Gastrocnemius medialis (tissue), 4 donors: Measurements from ENCODE around the gene HLA-F. TPM values are rescaled to one million over a fixed set of nuclear protein-coding genes. Genes with fewer than 3 reads are reported as not detected.
A peak's percentile ranks its signal among the peaks of the same experiment; 100 is the strongest.

Experiments used
- ATAC-seq, 2 donors: fragments of 150-250 bp; one replicate each; pipeline ENCODE4 v1.9.1; 2016
- DNase-seq, 2 donors: peaks; one replicate each; pipeline ENCODE4 v3.0.0-alpha.2; 2019
- H3K27ac ChIP-seq, 4 donors: fragments of 200-600 bp; sonication (generic); 1 replicate in 1 of 4; 2 replicates in 3 of 4; pipeline ENCODE4 v1.5.1; 2016 to 2018; ENCODE audit warnings: mild to moderate bottlenecking in 2 of 4, moderate library complexity in 1 of 4
- H3K27me3 ChIP-seq, 3 donors: fragments of 200-600 bp; sonication (generic) in 2 of 3; 1 replicate in 1 of 3; 2 replicates in 2 of 3; pipeline versions ENCODE4 v1.5.1 to v1.6.0; 2016 to 2019; ENCODE audit warnings: mild to moderate bottlenecking in 1 of 3, moderate library complexity in 1 of 3
- H3K36me3 ChIP-seq, 2 donors: fragments of 200-600 bp; sonication (generic) in 1 of 2; one replicate each; pipeline ENCODE4 v1.5.1; 2017 to 2018
- H3K4me1 ChIP-seq, 2 donors: fragments of 200-600 bp; sonication (generic) in 1 of 2; one replicate each; pipeline ENCODE4 v1.5.1; 2016 to 2017; ENCODE audit warnings: mild to moderate bottlenecking in 2 of 2
- H3K4me3 ChIP-seq, 4 donors: fragments of 200-600 bp; sonication (generic) in 3 of 4; 1 replicate in 1 of 4; 2 replicates in 3 of 4; pipeline ENCODE4 v1.5.1; 2016 to 2019; ENCODE audit warnings: mild to moderate bottlenecking in 2 of 4
- H3K9me3 ChIP-seq, 3 donors: fragments of 200-600 bp; sonication (generic) in 2 of 3; 1 replicate in 1 of 3; 2 replicates in 2 of 3; pipeline ENCODE4 v1.5.1; 2016 to 2019
- POLR2A ChIP-seq, 2 donors: fragments of 450-650 bp; IDR thresholded peaks; one replicate each; pipeline ENCODE4 v1.6.1; 2017; ENCODE audit warnings: antibody characterized with exemption in 2 of 2, mild to moderate bottlenecking in 2 of 2, moderate library complexity in 2 of 2
- in situ Hi-C, 4 donors: fragments of 200-750 bp; cut with MboI; loops; one replicate each; pipeline versions ENCODE4 v1.15.0 to v1.8.0; 2017; ENCODE audit warnings: low sequenced_read_pairs in 4 of 4
- intact Hi-C: fragments of 100-400 bp; cut with DNase I; formaldehyde crosslinking; loops from one replicate; pipeline ENCODE4 v1.15.1; 2023; ENCODE audit warnings: low total_unique reads
- total RNA-seq, 4 donors: library from RNA; depleted of rRNA; stranded (reverse); fragments of >200 nt; gene quantifications; one replicate each; pipeline versions ENCODE4 v1.1.0 to v1.2.3, GENCODE V29; 2016
- TF ChIP-seq, protein P1 (sequence below), 5 experiments: fragments of 450-650 bp in 3 of 5; fragments of 200-600 bp in 2 of 5; sonication (generic) in 2 of 5; IDR thresholded peaks in 4 of 5; conservative IDR thresholded peaks in 1 of 5; 1 replicate in 4 of 5; 2 replicates in 1 of 5; pipeline ENCODE4 v1.5.1; 2016 to 2019; ENCODE audit warnings: antibody characterized with exemption in 5 of 5, mild to moderate bottlenecking in 3 of 5, moderate library complexity in 3 of 5

Gene HLA-F
- total RNA-seq, 4 donors from 2014 or later, result 9.6 to 22.1 (median 13.0) TPM

DNA sequence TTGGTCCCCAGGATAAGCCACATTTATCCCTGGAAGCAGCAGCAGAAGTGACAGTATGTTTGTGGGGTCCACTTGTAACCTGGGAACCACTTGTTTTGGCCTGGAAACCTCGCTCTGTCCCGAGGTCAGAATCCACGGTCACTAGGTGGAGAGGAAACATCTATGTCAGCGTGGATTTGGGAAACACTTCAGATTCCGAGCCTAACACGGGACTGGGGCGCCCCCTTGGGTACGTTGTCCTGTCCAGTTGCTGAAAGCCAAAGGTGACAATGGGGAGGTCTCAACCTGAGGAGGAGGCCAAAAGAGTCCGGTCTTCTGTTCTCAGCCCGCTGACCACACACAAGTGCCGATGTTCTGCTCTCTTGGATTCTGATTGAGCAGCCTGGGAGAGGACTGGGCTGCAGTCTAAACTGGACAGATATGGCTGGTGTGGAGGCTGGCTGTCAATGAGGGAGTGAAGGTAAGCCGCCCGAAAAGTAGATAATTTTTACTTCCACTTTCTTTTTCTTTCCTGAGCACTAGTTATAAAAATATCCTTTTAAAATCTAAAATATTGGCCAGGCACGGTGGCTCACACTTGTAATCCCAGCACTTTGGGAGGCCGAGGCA lies 37.4 kb upstream of the HLA-F start:
- no peak overlapping the region for H3K27ac ChIP-seq
- intact Hi-C loops, result no loop called here
- ATAC-seq (no peak), DNase-seq (no peak)
- TF ChIP-seq, protein P1, sequence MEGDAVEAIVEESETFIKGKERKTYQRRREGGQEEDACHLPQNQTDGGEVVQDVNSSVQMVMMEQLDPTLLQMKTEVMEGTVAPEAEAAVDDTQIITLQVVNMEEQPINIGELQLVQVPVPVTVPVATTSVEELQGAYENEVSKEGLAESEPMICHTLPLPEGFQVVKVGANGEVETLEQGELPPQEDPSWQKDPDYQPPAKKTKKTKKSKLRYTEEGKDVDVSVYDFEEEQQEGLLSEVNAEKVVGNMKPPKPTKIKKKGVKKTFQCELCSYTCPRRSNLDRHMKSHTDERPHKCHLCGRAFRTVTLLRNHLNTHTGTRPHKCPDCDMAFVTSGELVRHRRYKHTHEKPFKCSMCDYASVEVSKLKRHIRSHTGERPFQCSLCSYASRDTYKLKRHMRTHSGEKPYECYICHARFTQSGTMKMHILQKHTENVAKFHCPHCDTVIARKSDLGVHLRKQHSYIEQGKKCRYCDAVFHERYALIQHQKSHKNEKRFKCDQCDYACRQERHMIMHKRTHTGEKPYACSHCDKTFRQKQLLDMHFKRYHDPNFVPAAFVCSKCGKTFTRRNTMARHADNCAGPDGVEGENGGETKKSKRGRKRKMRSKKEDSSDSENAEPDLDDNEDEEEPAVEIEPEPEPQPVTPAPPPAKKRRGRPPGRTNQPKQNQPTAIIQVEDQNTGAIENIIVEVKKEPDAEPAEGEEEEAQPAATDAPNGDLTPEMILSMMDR (IDR thresholded peaks at IDR 0.05 in 4 of 5, conservative IDR thresholded peaks at IDR 0.05 in 1 of 5), result no peak
- no peak for TF ChIP-seq POLR2A (IDR thresholded peaks at IDR 0.05)
- no peak overlapping the region for H3K4me3 ChIP-seq
- H3K9me3 ChIP-seq, result no peaks in the 10 kb centered on the region
- H3K27me3 ChIP-seq, result peaks cover 0 to 7% (median 0%) of the 10 kb centered on the region in 3 donors
- no peaks in the 10 kb centered on the region for H3K4me1 ChIP-seq
- no peaks in the 10 kb centered on the region for H3K36me3 ChIP-seq
- in situ Hi-C loops, result no loop called here

DNA sequence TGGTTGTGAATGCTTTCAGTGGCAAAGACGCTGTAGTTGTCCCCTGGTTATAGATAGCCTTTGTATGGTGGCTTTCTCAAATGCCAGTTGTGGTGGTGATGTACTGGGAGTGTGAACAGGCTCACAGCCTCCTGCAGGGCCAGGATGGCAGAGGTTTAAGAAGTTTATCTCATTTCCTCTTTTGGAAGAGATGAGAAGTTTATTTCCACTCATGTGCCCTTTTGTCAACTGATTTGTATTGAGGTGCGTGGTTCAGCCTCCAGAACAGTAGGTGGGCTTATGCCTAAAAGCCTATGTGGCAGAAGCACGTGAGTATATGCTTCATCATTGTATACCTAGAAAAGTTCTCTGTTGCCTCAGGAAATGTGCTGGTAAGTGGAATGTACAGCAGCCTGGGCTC lies 28.6 kb upstream of the HLA-F start:
- intact Hi-C loops, result no loop called here
- Histone ChIP-seq H3K4me1 (no peaks in the 10 kb centered on the region), H3K4me3 (no peak overlapping the region), H3K27me3 (no peaks in the 10 kb centered on the region), H3K9me3 (no peaks in the 10 kb centered on the region), H3K27ac (no peak overlapping the region), H3K36me3 (no peaks in the 10 kb centered on the region)
- ATAC-seq (no peak), DNase-seq (no peak)
- in situ Hi-C loops, result no loop called here
- TF ChIP-seq POLR2A (IDR thresholded peaks at IDR 0.05), result no peak
- TF ChIP-seq, protein P1 (IDR thresholded peaks at IDR 0.05 in 4 of 5, conservative IDR thresholded peaks at IDR 0.05 in 1 of 5), result no peak

DNA sequence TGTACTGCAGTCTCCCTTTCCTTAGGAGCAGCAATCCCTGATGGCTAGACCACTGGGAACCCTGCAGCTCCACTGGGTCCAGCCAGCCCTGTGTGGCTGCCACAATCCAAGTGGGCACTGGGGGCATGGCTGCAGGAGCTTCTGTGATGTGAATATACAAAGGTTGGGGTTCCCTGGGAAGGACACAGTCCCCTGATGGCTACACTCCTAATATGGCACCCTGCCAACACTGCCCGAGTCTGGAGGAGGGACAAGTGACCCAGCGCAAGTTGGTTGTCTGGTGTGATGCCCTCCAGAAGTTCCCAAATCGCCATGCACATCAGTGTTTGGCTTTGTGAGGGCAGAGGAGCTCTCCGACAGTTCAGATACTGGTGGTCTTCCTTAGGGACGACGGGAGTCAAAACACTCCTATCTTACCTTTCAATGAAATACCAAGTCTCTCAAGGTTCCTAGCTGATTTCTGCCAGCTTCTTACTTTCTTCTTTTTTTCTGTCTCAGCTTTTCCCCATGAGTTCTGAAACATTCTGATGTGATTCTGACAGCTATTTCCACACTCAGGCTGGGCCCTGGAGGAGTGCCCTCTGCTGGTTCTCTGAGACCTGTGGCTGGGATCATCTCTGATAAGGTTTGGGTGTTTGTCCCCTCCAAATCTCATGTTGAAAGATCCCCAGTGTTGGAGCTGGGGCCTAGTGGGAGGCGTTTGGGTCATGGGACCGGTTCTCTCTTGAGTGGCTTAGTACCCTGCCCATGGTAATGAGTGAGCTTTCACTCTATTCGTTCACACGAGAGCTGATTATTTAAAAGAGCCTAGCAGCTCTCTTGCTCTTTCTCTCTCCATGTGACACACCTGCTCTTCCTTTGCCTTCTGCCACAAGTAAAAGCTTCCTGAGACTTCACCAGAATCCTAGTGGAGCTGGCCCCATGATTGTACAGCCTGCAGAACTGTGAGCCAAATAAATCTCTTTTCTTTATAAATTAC lies 26.8 kb upstream of the HLA-F start:
- intact Hi-C loops (no loop called here), in situ Hi-C loops (no loop called here)
- Histone ChIP-seq H3K27me3 (peaks cover 0 to 3% (median 0%) of the 10 kb centered on the region in 3 donors), H3K4me3 (no peak overlapping the region), H3K9me3 (no peaks in the 10 kb centered on the region), H3K36me3 (no peaks in the 10 kb centered on the region), H3K4me1 (no peaks in the 10 kb centered on the region), H3K27ac (no peak overlapping the region)
- no peak for DNase-seq
- TF ChIP-seq POLR2A (IDR thresholded peaks at IDR 0.05), result no peak
- TF ChIP-seq, protein P1 (IDR thresholded peaks at IDR 0.05 in 4 of 5, conservative IDR thresholded peaks at IDR 0.05 in 1 of 5), result no peak
- no peak for ATAC-seq

DNA sequence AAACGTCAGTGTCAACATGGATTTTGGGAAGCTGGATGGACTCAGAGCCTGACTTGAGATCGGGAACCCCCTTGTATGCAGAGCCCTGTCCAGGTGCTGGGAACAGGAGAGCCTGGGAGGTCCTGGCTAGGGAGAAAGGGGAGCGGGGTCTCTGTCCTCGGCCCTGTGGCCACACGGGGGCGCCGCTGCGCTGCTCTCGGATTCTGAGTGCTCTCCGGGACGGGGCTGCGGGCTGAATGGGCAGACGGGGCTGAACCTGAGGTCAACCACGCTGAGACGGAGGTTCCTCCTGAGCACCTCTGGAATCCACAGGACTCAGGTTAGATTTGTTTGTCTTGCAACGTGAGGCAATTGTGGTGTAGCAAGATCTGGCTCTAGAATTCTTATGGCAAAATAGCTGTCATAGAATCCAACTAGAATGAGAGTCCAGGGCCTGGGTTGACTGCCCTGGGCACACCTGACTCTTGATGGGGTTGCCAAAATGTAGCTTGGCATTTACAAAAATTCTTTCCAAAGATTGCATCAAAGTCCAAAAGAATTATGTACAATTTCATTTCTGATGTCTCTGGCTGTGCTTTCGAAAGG lies 20.6 kb upstream of the HLA-F start:
- Histone ChIP-seq H3K36me3 (no peaks in the 10 kb centered on the region), H3K9me3 (no peaks in the 10 kb centered on the region), H3K4me3 (no peak overlapping the region), H3K27ac (no peak overlapping the region), H3K4me1 (no peaks in the 10 kb centered on the region), H3K27me3 (peaks cover 0 to 8% (median 7%) of the 10 kb centered on the region in 3 donors)
- ATAC-seq, result no peak
- DNase-seq, result no peak
- intact Hi-C loops (no loop called here), in situ Hi-C loops (no loop called here)
- TF ChIP-seq, protein P1 (IDR thresholded peaks at IDR 0.05 in 4 of 5, conservative IDR thresholded peaks at IDR 0.05 in 1 of 5), result peak in 2 of 5 experiments; percentile 24 to 65
- no peak for TF ChIP-seq POLR2A (IDR thresholded peaks at IDR 0.05)
